ENCODE results near the gene RIN2.

Gene RIN2

DNA sequence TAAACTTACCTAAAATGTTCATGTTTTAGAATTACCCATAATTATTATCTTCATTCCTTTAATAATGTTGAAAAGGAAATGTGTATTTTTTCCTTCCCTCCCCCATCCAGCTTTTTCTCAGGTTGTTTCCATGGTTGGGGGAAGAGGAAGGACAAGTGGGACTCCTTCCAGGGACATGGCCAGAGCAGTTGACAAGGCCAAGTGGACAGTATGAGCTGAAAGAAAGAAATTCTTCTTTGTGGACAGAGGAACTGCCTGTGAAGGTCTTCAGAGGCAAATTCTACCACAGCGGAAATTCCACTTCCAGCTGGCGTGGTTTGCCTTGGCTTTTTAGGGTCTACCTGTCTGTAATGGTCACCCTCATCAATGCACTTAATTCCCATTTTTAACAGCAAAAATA lies 33.8 kb downstream of the RIN2 start:
- H3K56ac ChIP-seq (ENCODE audit: low read length) = no peak overlapping the region
- H3K27ac ChIP-seq (ENCODE audit: low read depth, low read length) = no peak overlapping the region

GRCh38 chr20:19793716-19794115 lies 35.7 kb downstream of the RIN2 start:
- Histone ChIP-seq H3K4me3 (ENCODE audit: low read length) (no peak overlapping the region), H3K9ac (ENCODE audit: low read length) (no peak overlapping the region)
- no CpG with 5 or more reads among the region's 2 CpGs for WGBS (ENCODE audit: extremely low coverage, insufficient coverage, low lambda C conversion rate)

More for the DNA sequence above, 33.8 kb downstream of the RIN2 start:
- H3K4ac ChIP-seq (ENCODE audit: low read depth, low read length) = no peak overlapping the region
- H3K79me2 ChIP-seq (ENCODE audit: control insufficient read depth, insufficient read depth, low read length) = no peaks in the 10 kb centered on the region
- no peaks in the 10 kb centered on the region for H3K79me1 ChIP-seq (ENCODE audit: low read length)
- no peak overlapping the region for H4K8ac ChIP-seq (ENCODE audit: low read depth, low read length)
- H3K9ac ChIP-seq (ENCODE audit: low read length) = no peak overlapping the region
- no peak overlapping the region for H3K4me3 ChIP-seq (ENCODE audit: low read length)
- H3K27me3 ChIP-seq (ENCODE audit: insufficient read depth, low read length, poor library complexity) = no peaks in the 10 kb centered on the region
- H3K36me3 ChIP-seq (ENCODE audit: control insufficient read depth, insufficient read depth, low read length) = no peaks in the 10 kb centered on the region
- no peak overlapping the region for H2BK120ac ChIP-seq (ENCODE audit: low read depth, low read length)
- no CpG with 5 or more reads among the region's 2 CpGs for WGBS (ENCODE audit: extremely low coverage, insufficient coverage, low lambda C conversion rate)
- H3K4me1 ChIP-seq (ENCODE audit: control insufficient read depth, low read depth, low read length) = no peaks in the 10 kb centered on the region
- H4K5ac ChIP-seq (ENCODE audit: low read length) = no peak overlapping the region
- H3K23ac ChIP-seq (ENCODE audit: low read length) = no peak overlapping the region
- no peak overlapping the region for H2BK15ac ChIP-seq (replicated peaks; ENCODE audit: low read depth)
- H2AK5ac ChIP-seq (ENCODE audit: low read length) = no peak overlapping the region
- DNase-seq = no peak
- no peak overlapping the region for H3K4me2 ChIP-seq (ENCODE audit: low read length)
- no peak overlapping the region for H3K18ac ChIP-seq (ENCODE audit: low read length)
- no peak overlapping the region for H2BK5ac ChIP-seq (ENCODE audit: low read length)

GRCh38 chr20:19794941-19795340 lies 36.9 kb downstream of the RIN2 start:
- Histone ChIP-seq H3K27ac (ENCODE audit: low read depth, low read length) (no peak overlapping the region), H3K4me3 (ENCODE audit: low read length) (no peak overlapping the region), H4K5ac (ENCODE audit: low read length) (no peak overlapping the region), H2BK120ac (ENCODE audit: low read depth, low read length) (no peak overlapping the region), H4K8ac (ENCODE audit: low read depth, low read length) (no peak overlapping the region), H3K18ac (ENCODE audit: low read length) (no peak overlapping the region), H2AK5ac (ENCODE audit: low read length) (no peak overlapping the region), H3K79me2 (ENCODE audit: control insufficient read depth, insufficient read depth, low read length) (no peaks in the 10 kb centered on the region), H3K27me3 (ENCODE audit: insufficient read depth, low read length, poor library complexity) (no peaks in the 10 kb centered on the region), H3K56ac (ENCODE audit: low read length) (no peak overlapping the region), H3K36me3 (ENCODE audit: control insufficient read depth, insufficient read depth, low read length) (no peaks in the 10 kb centered on the region), H3K4me1 (ENCODE audit: control insufficient read depth, low read depth, low read length) (no peaks in the 10 kb centered on the region), H2BK15ac (replicated peaks; ENCODE audit: low read depth) (no peak overlapping the region), H2BK5ac (ENCODE audit: low read length) (no peak overlapping the region), H3K79me1 (ENCODE audit: low read length) (no peaks in the 10 kb centered on the region), H3K4me2 (ENCODE audit: low read length) (no peak overlapping the region), H3K9ac (ENCODE audit: low read length) (no peak overlapping the region), H3K4ac (ENCODE audit: low read depth, low read length) (no peak overlapping the region), H3K23ac (ENCODE audit: low read length) (no peak overlapping the region)
- WGBS (ENCODE audit: extremely low coverage, insufficient coverage, low lambda C conversion rate) = no CpG with 5 or more reads among the region's 5 CpGs
- DNase-seq = no peak

More at GRCh38 chr20:19793716-19794115, 35.7 kb downstream of the RIN2 start:
- Histone ChIP-seq H3K27me3 (ENCODE audit: insufficient read depth, low read length, poor library complexity) (no peaks in the 10 kb centered on the region), H3K4ac (ENCODE audit: low read depth, low read length) (no peak overlapping the region), H2BK5ac (ENCODE audit: low read length) (no peak overlapping the region), H3K79me1 (ENCODE audit: low read length) (no peaks in the 10 kb centered on the region), H2BK15ac (replicated peaks; ENCODE audit: low read depth) (no peak overlapping the region), H3K18ac (ENCODE audit: low read length) (no peak overlapping the region), H4K8ac (ENCODE audit: low read depth, low read length) (no peak overlapping the region), H3K4me1 (ENCODE audit: control insufficient read depth, low read depth, low read length) (no peaks in the 10 kb centered on the region), H3K79me2 (ENCODE audit: control insufficient read depth, insufficient read depth, low read length) (no peaks in the 10 kb centered on the region), H3K23ac (ENCODE audit: low read length) (no peak overlapping the region), H4K5ac (ENCODE audit: low read length) (no peak overlapping the region), H2BK120ac (ENCODE audit: low read depth, low read length) (no peak overlapping the region), H3K4me2 (ENCODE audit: low read length) (no peak overlapping the region), H2AK5ac (ENCODE audit: low read length) (no peak overlapping the region), H3K36me3 (ENCODE audit: control insufficient read depth, insufficient read depth, low read length) (no peaks in the 10 kb centered on the region), H3K27ac (ENCODE audit: low read depth, low read length) (no peak overlapping the region), H3K56ac (ENCODE audit: low read length) (no peak overlapping the region)
- no peak for DNase-seq

GRCh38 chr20:19799325-19799724 lies 41.3 kb downstream of the RIN2 start:
- Histone ChIP-seq H3K36me3 (ENCODE audit: control insufficient read depth, insufficient read depth, low read length) (no peaks in the 10 kb centered on the region), H4K5ac (ENCODE audit: low read length) (no peak overlapping the region), H2AK5ac (ENCODE audit: low read length) (no peak overlapping the region), H2BK5ac (ENCODE audit: low read length) (no peak overlapping the region), H3K4me2 (ENCODE audit: low read length) (no peak overlapping the region), H3K79me2 (ENCODE audit: control insufficient read depth, insufficient read depth, low read length) (no peaks in the 10 kb centered on the region), H3K18ac (ENCODE audit: low read length) (no peak overlapping the region), H3K9ac (ENCODE audit: low read length) (no peak overlapping the region), H3K27me3 (ENCODE audit: insufficient read depth, low read length, poor library complexity) (no peaks in the 10 kb centered on the region), H3K4ac (ENCODE audit: low read depth, low read length) (no peak overlapping the region), H3K27ac (ENCODE audit: low read depth, low read length) (no peak overlapping the region), H3K4me3 (ENCODE audit: low read length) (no peak overlapping the region), H3K4me1 (ENCODE audit: control insufficient read depth, low read depth, low read length) (no peaks in the 10 kb centered on the region), H4K8ac (ENCODE audit: low read depth, low read length) (no peak overlapping the region), H2BK120ac (ENCODE audit: low read depth, low read length) (no peak overlapping the region), H3K23ac (ENCODE audit: low read length) (no peak overlapping the region), H3K79me1 (ENCODE audit: low read length) (no peaks in the 10 kb centered on the region), H3K56ac (ENCODE audit: low read length) (no peak overlapping the region), H2BK15ac (replicated peaks; ENCODE audit: low read depth) (no peak overlapping the region)
- no peak for DNase-seq
- whole genome bisulfite sequencing (ENCODE audit: extremely low coverage, insufficient coverage, low lambda C conversion rate) = no CpG with 5 or more reads among the region's 5 CpGs

DNA sequence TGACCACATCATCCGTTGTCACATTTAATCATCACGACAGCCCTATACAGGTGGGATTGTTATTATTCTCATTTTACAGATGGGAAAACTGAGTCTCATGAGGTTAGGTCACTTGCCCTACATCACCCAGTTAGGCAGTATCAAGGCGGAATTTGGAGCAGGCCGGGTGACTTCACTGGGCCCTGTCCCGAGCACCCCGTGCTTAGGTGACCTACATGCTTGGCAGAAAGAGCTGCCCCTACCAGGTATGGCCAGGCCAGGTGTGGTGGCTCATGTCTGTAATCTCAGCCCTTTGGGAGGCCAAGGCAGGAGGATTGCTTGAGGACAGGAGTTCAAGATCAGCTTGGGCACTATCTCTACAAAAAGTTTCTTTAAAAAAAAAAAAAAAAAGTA lies 44.0 kb downstream of the RIN2 start:
- Histone ChIP-seq H3K79me1 (ENCODE audit: low read length) (no peaks in the 10 kb centered on the region), H4K8ac (ENCODE audit: low read depth, low read length) (no peak overlapping the region), H3K79me2 (ENCODE audit: control insufficient read depth, insufficient read depth, low read length) (no peaks in the 10 kb centered on the region), H3K27ac (ENCODE audit: low read depth, low read length) (no peak overlapping the region), H2BK5ac (ENCODE audit: low read length) (no peak overlapping the region), H3K36me3 (ENCODE audit: control insufficient read depth, insufficient read depth, low read length) (no peaks in the 10 kb centered on the region), H3K9ac (ENCODE audit: low read length) (no peak overlapping the region), H3K23ac (ENCODE audit: low read length) (no peak overlapping the region), H3K18ac (ENCODE audit: low read length) (no peak overlapping the region), H4K5ac (ENCODE audit: low read length) (no peak overlapping the region), H3K4ac (ENCODE audit: low read depth, low read length) (no peak overlapping the region), H2AK5ac (ENCODE audit: low read length) (no peak overlapping the region), H3K27me3 (ENCODE audit: insufficient read depth, low read length, poor library complexity) (no peaks in the 10 kb centered on the region), H2BK15ac (replicated peaks; ENCODE audit: low read depth) (no peak overlapping the region), H3K56ac (ENCODE audit: low read length) (no peak overlapping the region), H2BK120ac (ENCODE audit: low read depth, low read length) (no peak overlapping the region), H3K4me1 (ENCODE audit: control insufficient read depth, low read depth, low read length) (no peaks in the 10 kb centered on the region), H3K4me2 (ENCODE audit: low read length) (no peak overlapping the region), H3K4me3 (ENCODE audit: low read length) (no peak overlapping the region)
- no CpG with 5 or more reads among the region's 6 CpGs for WGBS (ENCODE audit: extremely low coverage, insufficient coverage, low lambda C conversion rate)
- no peak for DNase-seq

- no peak overlapping the region for H3K9ac ChIP-seq (ENCODE audit: low read length)
- no peak overlapping the region for H3K27ac ChIP-seq (ENCODE audit: low read depth, low read length)
- H3K23ac ChIP-seq (ENCODE audit: low read length) = no peak overlapping the region
- H2BK120ac ChIP-seq (ENCODE audit: low read depth, low read length) = no peak overlapping the region
- H3K79me1 ChIP-seq (ENCODE audit: low read length) = no peaks in the 10 kb centered on the region
- no peak overlapping the region for H3K18ac ChIP-seq (ENCODE audit: low read length)
- H3K4me3 ChIP-seq (ENCODE audit: low read length) = no peak overlapping the region
- H4K5ac ChIP-seq (ENCODE audit: low read length) = no peak overlapping the region
- H3K27me3 ChIP-seq (ENCODE audit: insufficient read depth, low read length, poor library complexity) = no peaks in the 10 kb centered on the region
- no peaks in the 10 kb centered on the region for H3K36me3 ChIP-seq (ENCODE audit: control insufficient read depth, insufficient read depth, low read length)
- no peak overlapping the region for H2BK5ac ChIP-seq (ENCODE audit: low read length)
- no CpG with 5 or more reads among the region's 4 CpGs for WGBS (ENCODE audit: extremely low coverage, insufficient coverage, low lambda C conversion rate)
- no peaks in the 10 kb centered on the region for H3K79me2 ChIP-seq (ENCODE audit: control insufficient read depth, insufficient read depth, low read length)
- peak; percentile 78 for DNase-seq
- no peak overlapping the region for H2AK5ac ChIP-seq (ENCODE audit: low read length)
- H3K4me1 ChIP-seq (ENCODE audit: control insufficient read depth, low read depth, low read length) = no peaks in the 10 kb centered on the region
- no peak overlapping the region for H3K56ac ChIP-seq (ENCODE audit: low read length)
- no peak overlapping the region for H3K4ac ChIP-seq (ENCODE audit: low read depth, low read length)
- H4K8ac ChIP-seq (ENCODE audit: low read depth, low read length) = no peak overlapping the region
- no peak overlapping the region for H3K4me2 ChIP-seq (ENCODE audit: low read length)
- no peak overlapping the region for H2BK15ac ChIP-seq (replicated peaks; ENCODE audit: low read depth)
These were observed 44.6 kb downstream of the RIN2 start for GRCh38 chr20:19802492-19803158.

Measured in mesendoderm (in vitro differentiated cells).